IPS-20b (cell line): ENCODE measurements around the gene GIPC3.

Experiments used
- H3K27ac ChIP-seq: one replicate; pipeline ENCODE4 v1.5.1; 2013; ENCODE audit warnings: low read length
- H3K27me3 ChIP-seq: 2 replicates; pipeline ENCODE4 v1.6.1; 2013; ENCODE audit warnings: mild to moderate bottlenecking, low read length, inconsistent platforms; ENCODE audit not compliant: insufficient read depth
- H3K36me3 ChIP-seq: 2 replicates; pipeline ENCODE4 v1.6.1; 2013; ENCODE audit warnings: low read depth, mild to moderate bottlenecking, inconsistent platforms, low read length, moderate library complexity; ENCODE audit not compliant: insufficient read depth
- H3K4me1 ChIP-seq: 2 replicates; pipeline ENCODE4 v1.6.1; 2013; ENCODE audit warnings: mild to moderate bottlenecking, control low read depth, inconsistent platforms, low read length, moderate library complexity; ENCODE audit not compliant: insufficient read depth
- H3K4me3 ChIP-seq: 2 replicates; pipeline ENCODE4 v1.5.1; 2013; ENCODE audit warnings: mild to moderate bottlenecking, low read length, inconsistent platforms
- H3K9ac ChIP-seq: 2 replicates; pipeline ENCODE4 v1.6.1; 2013; ENCODE audit warnings: low read depth, mild to moderate bottlenecking, inconsistent platforms, low read length, moderate library complexity
- H3K9me3 ChIP-seq: 2 replicates; pipeline ENCODE4 v1.6.1; 2013; ENCODE audit warnings: mild to moderate bottlenecking, low read depth, low read length, inconsistent platforms; ENCODE audit not compliant: insufficient read depth

The GIPC3 gene

GRCh38 chr19:3585301-3586126 lies at the start of gene GIPC3:
TSS of gene GIPC3 (plus strand) at chr19:3585478. CDS start at chr19:3585598, 120 bp downstream.
- Histone ChIP-seq H3K27me3 (peaks cover 44% of the 10 kb centered on the region), H3K9me3 (peaks cover 4% of the 10 kb centered on the region; the same call in 1 of the 2 replicates), H3K9ac (no peak within 1 kb of the TSS), H3K27ac (no peak within 1 kb of the TSS), H3K4me3 (peak within 1 kb of the TSS; percentile 55), H3K36me3 (no peaks in the 10 kb centered on the region), H3K4me1 (no peaks in the 10 kb centered on the region)

GRCh38 chr19:3535563-3535965 lies 49.7 kb upstream of the GIPC3 start:
- no peak overlapping the region for H3K4me3 ChIP-seq
- H3K9ac ChIP-seq = no peak overlapping the region
- H3K27ac ChIP-seq = no peak overlapping the region
- H3K27me3 ChIP-seq = no peaks in the 10 kb centered on the region
- H3K9me3 ChIP-seq = no peaks in the 10 kb centered on the region
- peaks cover 42% of the 10 kb centered on the region for H3K36me3 ChIP-seq
- no peaks in the 10 kb centered on the region for H3K4me1 ChIP-seq

- no peaks in the 10 kb centered on the region for H3K27me3 ChIP-seq
- H3K9ac ChIP-seq = no peak overlapping the region
- peaks cover 40% of the 10 kb centered on the region for H3K36me3 ChIP-seq
- H3K4me3 ChIP-seq = no peak overlapping the region
- no peaks in the 10 kb centered on the region for H3K9me3 ChIP-seq
- no peak overlapping the region for H3K27ac ChIP-seq
- H3K4me1 ChIP-seq = no peaks in the 10 kb centered on the region
Measured at GRCh38 chr19:3535981-3536380, 49.3 kb upstream of the GIPC3 start.

- Histone ChIP-seq H3K27me3 (no peaks in the 10 kb centered on the region), H3K9ac (no peak overlapping the region), H3K9me3 (no peaks in the 10 kb centered on the region), H3K4me1 (no peaks in the 10 kb centered on the region), H3K4me3 (no peak overlapping the region), H3K27ac (no peak overlapping the region), H3K36me3 (peaks cover 35% of the 10 kb centered on the region)
Measured at GRCh38 chr19:3536429-3537100, 48.7 kb upstream of the GIPC3 start.

- H3K4me3 ChIP-seq = no peak overlapping the region
- H3K27me3 ChIP-seq = no peaks in the 10 kb centered on the region
- peaks cover 32% of the 10 kb centered on the region for H3K36me3 ChIP-seq
- H3K9me3 ChIP-seq = no peaks in the 10 kb centered on the region
- H3K4me1 ChIP-seq = no peaks in the 10 kb centered on the region
- H3K27ac ChIP-seq = no peak overlapping the region
- H3K9ac ChIP-seq = no peak overlapping the region
Measured at GRCh38 chr19:3537101-3537437, 48.2 kb upstream of the GIPC3 start.

GRCh38 chr19:3537438-3538240 lies 47.6 kb upstream of the GIPC3 start:
- Histone ChIP-seq H3K9ac (no peak overlapping the region), H3K36me3 (peaks cover 26% of the 10 kb centered on the region), H3K4me1 (no peaks in the 10 kb centered on the region), H3K27me3 (no peaks in the 10 kb centered on the region), H3K9me3 (no peaks in the 10 kb centered on the region), H3K4me3 (no peak overlapping the region), H3K27ac (no peak overlapping the region)

GRCh38 chr19:3538258-3538929 lies 46.9 kb upstream of the GIPC3 start:
- Histone ChIP-seq H3K27ac (no peak overlapping the region), H3K36me3 (peaks cover 19% of the 10 kb centered on the region), H3K9me3 (no peaks in the 10 kb centered on the region), H3K4me3 (no peak overlapping the region), H3K4me1 (no peaks in the 10 kb centered on the region), H3K9ac (no peak overlapping the region), H3K27me3 (no peaks in the 10 kb centered on the region)

GRCh38 chr19:3538965-3539755 lies 46.1 kb upstream of the GIPC3 start, which contains the start of gene TEKTIP1:
TSS of gene TEKTIP1 (plus strand) at chr19:3539174. CDS start at chr19:3539178, 4 bp downstream.
- Histone ChIP-seq H3K4me1 (no peaks in the 10 kb centered on the region), H3K4me3 (no peak within 1 kb of the TSS), H3K9me3 (no peaks in the 10 kb centered on the region), H3K27me3 (no peaks in the 10 kb centered on the region), H3K9ac (no peak within 1 kb of the TSS), H3K27ac (no peak within 1 kb of the TSS), H3K36me3 (peaks cover 16% of the 10 kb centered on the region; the same call in 1 of the 2 replicates)

GRCh38 chr19:3539756-3540118 lies 45.5 kb upstream of the GIPC3 start:
- no peaks in the 10 kb centered on the region for H3K9me3 ChIP-seq
- no peak overlapping the region for H3K27ac ChIP-seq
- H3K36me3 ChIP-seq = peaks cover 10% of the 10 kb centered on the region; the same call in 1 of the 2 replicates
- no peak overlapping the region for H3K4me3 ChIP-seq
- no peak overlapping the region for H3K9ac ChIP-seq
- no peaks in the 10 kb centered on the region for H3K4me1 ChIP-seq
- no peaks in the 10 kb centered on the region for H3K27me3 ChIP-seq

- Histone ChIP-seq H3K4me3 (no peak overlapping the region), H3K36me3 (no peaks in the 10 kb centered on the region), H3K27me3 (no peaks in the 10 kb centered on the region), H3K4me1 (no peaks in the 10 kb centered on the region), H3K27ac (no peak overlapping the region), H3K9ac (no peak overlapping the region), H3K9me3 (no peaks in the 10 kb centered on the region)
Measured at GRCh38 chr19:3543150-3544057, 41.9 kb upstream of the GIPC3 start.
